ENCODE data around the gene TSPAN3. TPM values are rescaled to one million over a fixed set of nuclear protein-coding genes. Genes with fewer than 3 reads are reported as not detected.
A peak's percentile ranks its signal among the peaks of the same experiment; 100 is the strongest.

Gene TSPAN3
- total and polyA plus RNA-seq, 2 donors (not counting 1 experiment from before 2014, with no cell fraction given) = 109 to 130 TPM

- peaks cover 68% of the 10 kb centered on the region for H3K4me1 Mint-ChIP-seq
- H3K27ac Mint-ChIP-seq = no peak overlapping the region
- Histone ChIP-seq H3K9ac (ENCODE audit: low read length) (no peak overlapping the region), H3K79me2 (ENCODE audit: control insufficient read depth, insufficient read depth, low read length) (peaks cover 81% of the 10 kb centered on the region), H3K27me3 (replicated peaks in 1 of 4; ENCODE audit: control extremely low read depth in 1 of 4, control insufficient read depth in 3 of 4, insufficient read depth in 4 of 4, low read length in 3 of 4) (no peaks in the 10 kb centered on the region), H2AFZ (ENCODE audit: insufficient read depth, low read depth, low read length, poor library complexity, severe bottlenecking) (no peak overlapping the region), H3K27ac (ENCODE audit: low read length in 2 of 2) (no peak overlapping the region), H3K4me2 (replicated peaks; ENCODE audit: low read depth, low read length, poor library complexity, severe bottlenecking) (peak overlapping the region; percentile 22), H3K36me3 (replicated peaks in 1 of 2; ENCODE audit: control extremely low read depth in 1 of 2, control insufficient read depth in 1 of 2, extremely low read depth in 1 of 2, insufficient read depth in 2 of 2, low read length in 1 of 2) (peaks cover 0 to 29% of the 10 kb centered on the region in 2 experiments), H3K4me1 (ENCODE audit: control insufficient read depth in 2 of 2, insufficient read depth in 2 of 2, low read length in 2 of 2) (peaks cover 45 to 52% of the 10 kb centered on the region in 2 donors), H4K20me1 (ENCODE audit: control insufficient read depth, insufficient read depth, low read length, poor library complexity, severe bottlenecking) (peaks cover 88% of the 10 kb centered on the region), H3K4me3 (ENCODE audit: control extremely low read depth in 1 of 5, extremely low read depth in 1 of 5, insufficient read depth in 1 of 5, low read depth in 2 of 5, low read length in 4 of 5) (no peak overlapping the region), H3K9me3 (ENCODE audit: control extremely low read depth in 1 of 3, control insufficient read depth in 2 of 3, insufficient read depth in 1 of 3, low read length in 2 of 3) (peaks cover 0 to 1% (median 0%) of the 10 kb centered on the region in 3 donors)
- DNase-seq (no peak), ATAC-seq (ENCODE audit: low read depth) (no peak)
- 99% methylated on average over 5 of the region's 6 CpGs for WGBS (ENCODE audit: insufficient coverage)
- peaks cover 2% of the 10 kb centered on the region for H3K9me3 Mint-ChIP-seq (ENCODE audit: insufficient read depth)
- intact Hi-C loops (cut with micrococcal nuclease) = no loop called here
- POLR2A ChIA-PET = no interaction called here
- TF ChIP-seq CTCF (IDR thresholded peaks at IDR 0.05) (no peak), EZH2 (IDR thresholded peaks at IDR 0.05; ENCODE audit: borderline replicate concordance, insufficient read depth, low read depth, low read length, poor library complexity, severe bottlenecking) (no peak)
- no peaks in the 10 kb centered on the region for H3K27me3 Mint-ChIP-seq
- no peak overlapping the region for H3K4me3 Mint-ChIP-seq
- CTCF ChIA-PET = no interaction called here
Observed at GRCh38 chr15:77009176-77009575, 61.7 kb downstream of the TSPAN3 start.

- Histone ChIP-seq H3K4me1 (ENCODE audit: control insufficient read depth in 2 of 2, insufficient read depth in 2 of 2, low read length in 2 of 2) (peaks cover 43 to 49% of the 10 kb centered on the region in 2 donors), H3K9me3 (ENCODE audit: control extremely low read depth in 1 of 3, control insufficient read depth in 2 of 3, insufficient read depth in 1 of 3, low read length in 2 of 3) (peaks cover 0 to 4% (median 0%) of the 10 kb centered on the region in 3 donors)
- peaks cover 3% of the 10 kb centered on the region for H3K9me3 Mint-ChIP-seq (ENCODE audit: insufficient read depth)
Observed at GRCh38 chr15:77004189-77004588, 66.7 kb downstream of the TSPAN3 start.

More at GRCh38 chr15:77004189-77004588, 66.7 kb downstream of the TSPAN3 start:
- Histone ChIP-seq H3K79me2 (ENCODE audit: control insufficient read depth, insufficient read depth, low read length) (peaks cover 86% of the 10 kb centered on the region), H3K36me3 (replicated peaks in 1 of 2; ENCODE audit: control extremely low read depth in 1 of 2, control insufficient read depth in 1 of 2, extremely low read depth in 1 of 2, insufficient read depth in 2 of 2, low read length in 1 of 2) (peaks cover 0 to 38% of the 10 kb centered on the region in 2 experiments), H3K4me3 (ENCODE audit: control extremely low read depth in 1 of 5, extremely low read depth in 1 of 5, insufficient read depth in 1 of 5, low read depth in 2 of 5, low read length in 4 of 5) (no peak overlapping the region), H3K9ac (ENCODE audit: low read length) (no peak overlapping the region), H4K20me1 (ENCODE audit: control insufficient read depth, insufficient read depth, low read length, poor library complexity, severe bottlenecking) (peaks cover 86% of the 10 kb centered on the region), H3K27ac (ENCODE audit: low read length in 2 of 2) (no peak overlapping the region), H3K27me3 (replicated peaks in 1 of 4; ENCODE audit: control extremely low read depth in 1 of 4, control insufficient read depth in 3 of 4, insufficient read depth in 4 of 4, low read length in 3 of 4) (no peaks in the 10 kb centered on the region), H3K4me2 (replicated peaks; ENCODE audit: low read depth, low read length, poor library complexity, severe bottlenecking) (peak overlapping the region; percentile 63), H2AFZ (ENCODE audit: insufficient read depth, low read depth, low read length, poor library complexity, severe bottlenecking) (no peak overlapping the region)
- CTCF ChIA-PET = interaction anchor here (2.3 kb wide), 1 partner anchor 20 kb away, joined by 8 read pairs; no protein-coding TSS in a partner anchor
- peak overlapping the region; percentile 38 for H3K27ac Mint-ChIP-seq
- no peak for TF ChIP-seq CTCF (IDR thresholded peaks at IDR 0.05)
- no peak for TF ChIP-seq EZH2 (IDR thresholded peaks at IDR 0.05; ENCODE audit: borderline replicate concordance, insufficient read depth, low read depth, low read length, poor library complexity, severe bottlenecking)
- no peak overlapping the region for H3K4me3 Mint-ChIP-seq
- WGBS (ENCODE audit: insufficient coverage) = 64% methylated on average over 4 of the region's 4 CpGs
- no peak for DNase-seq
- intact Hi-C loops (cut with micrococcal nuclease) = no loop called here
- ATAC-seq (ENCODE audit: low read depth) = no peak
- H3K27me3 Mint-ChIP-seq = no peaks in the 10 kb centered on the region
- peaks cover 53% of the 10 kb centered on the region for H3K4me1 Mint-ChIP-seq
- POLR2A ChIA-PET = no interaction called here

All from B cell (primary cell).